A673 (cell line): ENCODE data around the gene CTNNA2. TPM values are rescaled to one million over a fixed set of nuclear protein-coding genes. Genes with fewer than 3 reads are reported as not detected.

ENCODE experiments used
- BruUV-seq: library from RNA; stranded (reverse); fragments of 400-500 nt; replicated peaks from 2 replicates; lab custom pipeline; 2021; lab: Mats Ljungman, UMichigan
- CTCF ChIA-PET: fragments of 300-600 bp; sonication (Branson Sonifier 250); formaldehyde crosslinking; loops from one replicate; lab custom pipeline; 2022; ENCODE audit warnings: antibody characterized with exemption; lab: Charles Lee
- POLR2A ChIA-PET: fragments of 300-600 bp; sonication (Branson Sonifier 250); formaldehyde crosslinking; loops from one replicate; lab custom pipeline; 2022; ENCODE audit warnings: antibody characterized with exemption; ENCODE audit not compliant: low non-redundant PET; lab: Charles Lee
- DNase-seq: peaks from one replicate; pipeline ENCODE4 v3.0.0-alpha.2; 2015; ENCODE audit warnings: low spot score
- H3K27ac ChIP-seq: fragments of 200-600 bp; sonication (generic); 2 replicates; pipeline ENCODE4 v1.5.1; 2016; ENCODE audit warnings: mixed run types, low read depth, mild to moderate bottlenecking, mixed read lengths, antibody characterized with exemption, low read length; ENCODE audit not compliant: poor library complexity, severe bottlenecking
- H3K27me3 ChIP-seq: fragments of 200-600 bp; sonication (generic); replicated peaks from 2 replicates; pipeline ENCODE4 v1.6.1; 2017; ENCODE audit warnings: mixed run types, low read depth, mild to moderate bottlenecking, mixed read lengths, antibody characterized with exemption, low read length; ENCODE audit not compliant: insufficient read depth, poor library complexity
- H3K36me3 ChIP-seq: fragments of 200-600 bp; sonication (generic); 2 replicates; pipeline ENCODE4 v1.6.1; 2016; ENCODE audit warnings: mixed run types, mild to moderate bottlenecking, mixed read lengths, antibody characterized with exemption, low read length; ENCODE audit not compliant: insufficient read depth, poor library complexity, severe bottlenecking
- H3K4me1 ChIP-seq: fragments of 200-600 bp; sonication (generic); 2 replicates; pipeline ENCODE4 v1.6.1; 2017; ENCODE audit warnings: mixed run types, mild to moderate bottlenecking, mixed read lengths, antibody characterized with exemption, low read length; ENCODE audit not compliant: insufficient read depth, poor library complexity, severe bottlenecking
- H3K4me3 ChIP-seq: fragments of 200-600 bp; sonication (generic); 2 replicates; pipeline ENCODE4 v1.5.1; 2016; ENCODE audit warnings: low read depth, mixed run types, mild to moderate bottlenecking, mixed read lengths, low read length; ENCODE audit not compliant: poor library complexity, severe bottlenecking
- H3K9me3 ChIP-seq: fragments of 200-600 bp; sonication (generic); 2 replicates; pipeline ENCODE4 v1.6.1; 2016; ENCODE audit warnings: mixed run types, low read depth, mild to moderate bottlenecking, mixed read lengths, antibody characterized with exemption, low read length; ENCODE audit not compliant: poor library complexity, severe bottlenecking
- EZH2 ChIP-seq: fragments of 200-600 bp; sonication (generic); IDR thresholded peaks from 2 replicates; pipeline ENCODE4 v1.6.1; 2017; ENCODE audit warnings: borderline replicate concordance, low read depth, mild to moderate bottlenecking, mixed read lengths, antibody characterized with exemption, low read length; ENCODE audit not compliant: poor library complexity, severe bottlenecking
- intact Hi-C: fragments of 100-400 bp; cut with micrococcal nuclease; formaldehyde crosslinking; loops from one replicate; pipeline ENCODE4 v1.10.0; 2022; ENCODE audit not compliant: unreplicated experiment
- total RNA-seq: library from RNA; stranded (reverse); gene quantifications from 2 replicates; pipeline ENCODE4 v1.2.3, GENCODE V29; 2021
- TF ChIP-seq, protein P1 (sequence below): fragments of 300-800, 200-600 bp; sonication (generic); conservative IDR thresholded peaks from 2 replicates; pipeline ENCODE4 v1.5.1; 2017; ENCODE audit warnings: low read depth, mild to moderate bottlenecking, antibody characterized with exemption, low read length, moderate library complexity, mixed read lengths

The CTNNA2 gene
- total RNA-seq, 1 experiment from 2014 or later: not detected

GRCh38 chr2:80501874-80502624 lies 989.2 kb downstream of the CTNNA2 start:
- Histone ChIP-seq H3K9me3 (no peaks in the 10 kb centered on the region), H3K4me1 (no peaks in the 10 kb centered on the region), H3K27me3 (no peaks in the 10 kb centered on the region), H3K36me3 (no peaks in the 10 kb centered on the region), H3K4me3 (no peak overlapping the region), H3K27ac (no peak overlapping the region)
- no TSS peak for BruUV-seq
- DNase-seq: no peak
- ChIA-PET POLR2A (no interaction called here), CTCF (no interaction called here)
- intact Hi-C loops: no loop called here
- TF ChIP-seq EZH2: no peak

DNA sequence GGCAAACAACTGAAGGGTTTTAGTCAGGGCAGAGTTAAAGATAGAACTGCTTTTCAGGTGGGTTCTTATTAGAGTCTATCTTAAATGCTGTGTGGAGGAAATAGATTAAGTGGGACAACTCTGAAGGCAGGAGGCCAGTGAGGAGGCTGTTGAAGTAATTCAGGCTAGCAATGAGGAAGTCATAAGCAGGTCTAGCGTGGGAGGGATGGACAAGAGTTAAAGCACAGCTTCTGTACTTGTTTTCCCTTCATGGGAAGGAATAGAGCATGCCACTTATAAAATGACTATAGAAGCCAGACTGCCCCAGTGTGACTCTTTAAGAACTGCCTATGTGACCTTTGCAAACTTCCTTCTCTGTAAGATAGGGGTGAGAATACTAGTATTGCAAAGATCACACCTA lies 993.7 kb downstream of the CTNNA2 start:
- Histone ChIP-seq H3K27ac (no peak overlapping the region), H3K36me3 (no peaks in the 10 kb centered on the region), H3K4me3 (no peak overlapping the region), H3K9me3 (no peaks in the 10 kb centered on the region), H3K4me1 (no peaks in the 10 kb centered on the region), H3K27me3 (no peaks in the 10 kb centered on the region)
- POLR2A ChIA-PET: no interaction called here
- intact Hi-C loops: no loop called here
- CTCF ChIA-PET: no interaction called here
- BruUV-seq: no TSS peak
- no peak for TF ChIP-seq EZH2
- TF ChIP-seq, protein P1, sequence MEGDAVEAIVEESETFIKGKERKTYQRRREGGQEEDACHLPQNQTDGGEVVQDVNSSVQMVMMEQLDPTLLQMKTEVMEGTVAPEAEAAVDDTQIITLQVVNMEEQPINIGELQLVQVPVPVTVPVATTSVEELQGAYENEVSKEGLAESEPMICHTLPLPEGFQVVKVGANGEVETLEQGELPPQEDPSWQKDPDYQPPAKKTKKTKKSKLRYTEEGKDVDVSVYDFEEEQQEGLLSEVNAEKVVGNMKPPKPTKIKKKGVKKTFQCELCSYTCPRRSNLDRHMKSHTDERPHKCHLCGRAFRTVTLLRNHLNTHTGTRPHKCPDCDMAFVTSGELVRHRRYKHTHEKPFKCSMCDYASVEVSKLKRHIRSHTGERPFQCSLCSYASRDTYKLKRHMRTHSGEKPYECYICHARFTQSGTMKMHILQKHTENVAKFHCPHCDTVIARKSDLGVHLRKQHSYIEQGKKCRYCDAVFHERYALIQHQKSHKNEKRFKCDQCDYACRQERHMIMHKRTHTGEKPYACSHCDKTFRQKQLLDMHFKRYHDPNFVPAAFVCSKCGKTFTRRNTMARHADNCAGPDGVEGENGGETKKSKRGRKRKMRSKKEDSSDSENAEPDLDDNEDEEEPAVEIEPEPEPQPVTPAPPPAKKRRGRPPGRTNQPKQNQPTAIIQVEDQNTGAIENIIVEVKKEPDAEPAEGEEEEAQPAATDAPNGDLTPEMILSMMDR: no peak
- no peak for DNase-seq

DNA sequence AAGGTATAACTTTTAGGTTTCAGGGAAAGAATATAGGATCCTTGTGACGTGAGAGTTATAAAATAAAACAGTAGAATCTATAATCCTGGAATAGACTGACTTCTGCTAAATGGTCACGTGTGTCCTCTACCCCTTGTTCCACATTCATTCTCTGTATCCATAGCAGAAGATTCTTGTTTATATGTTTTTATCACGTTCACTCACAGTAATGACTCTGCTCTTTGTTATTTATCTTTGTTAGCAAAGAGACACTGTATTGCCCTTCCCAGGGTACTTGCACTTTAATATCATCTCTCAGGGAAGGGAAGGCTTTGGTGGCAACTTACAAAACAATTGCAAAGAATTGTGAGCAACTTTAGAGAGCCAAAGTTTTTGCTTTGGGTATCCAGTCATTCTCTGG lies 997.9 kb downstream of the CTNNA2 start:
- no peak overlapping the region for H3K27ac ChIP-seq
- no TSS peak for BruUV-seq
- no peaks in the 10 kb centered on the region for H3K27me3 ChIP-seq
- no peaks in the 10 kb centered on the region for H3K9me3 ChIP-seq
- intact Hi-C loops: no loop called here
- H3K36me3 ChIP-seq: no peaks in the 10 kb centered on the region
- DNase-seq: no peak
- no peaks in the 10 kb centered on the region for H3K4me1 ChIP-seq
- POLR2A ChIA-PET: no interaction called here
- no peak overlapping the region for H3K4me3 ChIP-seq
- CTCF ChIA-PET: no interaction called here
- no peak for TF ChIP-seq EZH2
- TF ChIP-seq, protein P1: no peak

GRCh38 chr2:80515964-80516363 lies 1003.1 kb downstream of the CTNNA2 start:
- intact Hi-C loops: no loop called here
- Histone ChIP-seq H3K36me3 (no peaks in the 10 kb centered on the region), H3K4me3 (no peak overlapping the region), H3K9me3 (no peaks in the 10 kb centered on the region), H3K27me3 (no peaks in the 10 kb centered on the region), H3K4me1 (no peaks in the 10 kb centered on the region), H3K27ac (no peak overlapping the region)
- TF ChIP-seq, protein P1: no peak
- TF ChIP-seq EZH2: no peak
- CTCF ChIA-PET: no interaction called here
- no TSS peak for BruUV-seq
- POLR2A ChIA-PET: no interaction called here
- no peak for DNase-seq
